Kidney epithelial cell (primary cell): Measurements from ENCODE around the gene MLEC. TPM values are rescaled to one million over a fixed set of nuclear protein-coding genes. Genes with fewer than 3 reads are reported as not detected.

ENCODE experiments used
- DNase-seq: peaks from one replicate; pipeline ENCODE4 v3.0.0-alpha.2; 2010; ENCODE audit warnings: low read depth
- H3K27me3 ChIP-seq: 2 replicates; pipeline ENCODE4 v1.6.0; 2011; ENCODE audit warnings: low read length; ENCODE audit not compliant: control insufficient read depth, insufficient read depth
- H3K36me3 ChIP-seq: 2 replicates; pipeline ENCODE4 v1.5.1; 2011; ENCODE audit warnings: low read length; ENCODE audit not compliant: control insufficient read depth, insufficient read depth
- H3K4me3 ChIP-seq: 2 replicates; pipeline ENCODE4 v1.5.1; 2011; ENCODE audit warnings: low read depth, mild to moderate bottlenecking, control low read depth, low read length
- total RNA-seq: library from RNA; depleted of rRNA; stranded (reverse); fragments of >200 nt; gene quantifications from 2 replicates; pipeline ENCODE4 v1.2.3, GENCODE V29; 2015
- TF ChIP-seq, protein P1 (sequence below): IDR thresholded peaks from 2 replicates; pipeline ENCODE4 v1.5.1; 2011; ENCODE audit warnings: mild to moderate bottlenecking, moderate library complexity, low read length, control low read depth, inconsistent platforms; ENCODE audit not compliant: insufficient read depth, poor library complexity, severe bottlenecking

Gene MLEC, protein sequence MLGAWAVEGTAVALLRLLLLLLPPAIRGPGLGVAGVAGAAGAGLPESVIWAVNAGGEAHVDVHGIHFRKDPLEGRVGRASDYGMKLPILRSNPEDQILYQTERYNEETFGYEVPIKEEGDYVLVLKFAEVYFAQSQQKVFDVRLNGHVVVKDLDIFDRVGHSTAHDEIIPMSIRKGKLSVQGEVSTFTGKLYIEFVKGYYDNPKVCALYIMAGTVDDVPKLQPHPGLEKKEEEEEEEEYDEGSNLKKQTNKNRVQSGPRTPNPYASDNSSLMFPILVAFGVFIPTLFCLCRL
- 78.0 and 82.3 TPM in 2 replicates for total RNA-seq

DNA sequence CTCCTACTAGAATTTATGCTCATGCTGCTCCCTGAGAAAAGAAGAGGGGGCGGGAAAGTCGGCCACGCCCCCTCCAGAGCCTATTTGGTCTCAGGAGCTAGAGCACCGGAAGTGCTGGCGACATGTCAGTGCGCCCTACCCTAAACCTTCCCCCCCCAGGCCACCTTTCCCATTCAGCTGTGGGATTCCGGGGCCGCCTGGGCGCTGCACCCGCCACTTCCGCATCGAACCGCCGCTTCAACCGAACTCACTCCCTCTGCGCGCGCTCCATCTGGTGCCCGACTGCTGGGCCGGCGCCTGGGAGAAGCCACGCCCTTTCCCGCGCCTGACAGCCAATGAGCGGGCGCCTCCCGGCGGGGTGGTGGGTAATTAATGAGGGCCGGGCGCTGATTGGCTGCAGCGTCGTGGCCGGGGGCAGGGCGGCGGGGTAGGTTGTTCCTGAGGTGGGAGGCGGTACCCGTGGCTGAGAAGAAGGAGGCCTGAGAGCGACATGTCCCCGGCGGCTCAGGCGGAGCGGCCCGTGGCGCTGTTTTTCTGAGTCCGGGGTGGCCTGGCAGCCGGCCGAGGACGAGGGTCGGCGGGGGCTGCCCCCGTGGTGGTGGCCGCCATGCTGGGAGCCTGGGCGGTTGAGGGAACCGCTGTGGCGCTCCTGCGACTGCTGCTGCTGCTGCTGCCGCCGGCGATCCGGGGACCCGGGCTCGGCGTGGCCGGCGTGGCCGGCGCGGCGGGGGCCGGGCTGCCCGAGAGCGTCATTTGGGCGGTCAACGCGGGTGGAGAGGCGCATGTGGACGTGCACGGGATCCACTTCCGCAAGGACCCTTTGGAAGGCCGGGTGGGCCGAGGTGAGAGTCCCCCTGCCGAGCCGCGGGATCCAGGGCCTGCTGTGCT lies at the start of gene MLEC:
TSS of gene MLEC (plus strand) at position 460 of the 888 bp plus-strand sequence. CDS start at position 608, 148 bp downstream.
- peak; percentile 67 for DNase-seq
- TF ChIP-seq, protein P1, sequence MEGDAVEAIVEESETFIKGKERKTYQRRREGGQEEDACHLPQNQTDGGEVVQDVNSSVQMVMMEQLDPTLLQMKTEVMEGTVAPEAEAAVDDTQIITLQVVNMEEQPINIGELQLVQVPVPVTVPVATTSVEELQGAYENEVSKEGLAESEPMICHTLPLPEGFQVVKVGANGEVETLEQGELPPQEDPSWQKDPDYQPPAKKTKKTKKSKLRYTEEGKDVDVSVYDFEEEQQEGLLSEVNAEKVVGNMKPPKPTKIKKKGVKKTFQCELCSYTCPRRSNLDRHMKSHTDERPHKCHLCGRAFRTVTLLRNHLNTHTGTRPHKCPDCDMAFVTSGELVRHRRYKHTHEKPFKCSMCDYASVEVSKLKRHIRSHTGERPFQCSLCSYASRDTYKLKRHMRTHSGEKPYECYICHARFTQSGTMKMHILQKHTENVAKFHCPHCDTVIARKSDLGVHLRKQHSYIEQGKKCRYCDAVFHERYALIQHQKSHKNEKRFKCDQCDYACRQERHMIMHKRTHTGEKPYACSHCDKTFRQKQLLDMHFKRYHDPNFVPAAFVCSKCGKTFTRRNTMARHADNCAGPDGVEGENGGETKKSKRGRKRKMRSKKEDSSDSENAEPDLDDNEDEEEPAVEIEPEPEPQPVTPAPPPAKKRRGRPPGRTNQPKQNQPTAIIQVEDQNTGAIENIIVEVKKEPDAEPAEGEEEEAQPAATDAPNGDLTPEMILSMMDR, result peak; percentile 28
- H3K36me3 ChIP-seq, result no peaks in the 10 kb centered on the region
- no peaks in the 10 kb centered on the region for H3K27me3 ChIP-seq
- peak within 1 kb of the TSS; percentile 85 for H3K4me3 ChIP-seq

DNA sequence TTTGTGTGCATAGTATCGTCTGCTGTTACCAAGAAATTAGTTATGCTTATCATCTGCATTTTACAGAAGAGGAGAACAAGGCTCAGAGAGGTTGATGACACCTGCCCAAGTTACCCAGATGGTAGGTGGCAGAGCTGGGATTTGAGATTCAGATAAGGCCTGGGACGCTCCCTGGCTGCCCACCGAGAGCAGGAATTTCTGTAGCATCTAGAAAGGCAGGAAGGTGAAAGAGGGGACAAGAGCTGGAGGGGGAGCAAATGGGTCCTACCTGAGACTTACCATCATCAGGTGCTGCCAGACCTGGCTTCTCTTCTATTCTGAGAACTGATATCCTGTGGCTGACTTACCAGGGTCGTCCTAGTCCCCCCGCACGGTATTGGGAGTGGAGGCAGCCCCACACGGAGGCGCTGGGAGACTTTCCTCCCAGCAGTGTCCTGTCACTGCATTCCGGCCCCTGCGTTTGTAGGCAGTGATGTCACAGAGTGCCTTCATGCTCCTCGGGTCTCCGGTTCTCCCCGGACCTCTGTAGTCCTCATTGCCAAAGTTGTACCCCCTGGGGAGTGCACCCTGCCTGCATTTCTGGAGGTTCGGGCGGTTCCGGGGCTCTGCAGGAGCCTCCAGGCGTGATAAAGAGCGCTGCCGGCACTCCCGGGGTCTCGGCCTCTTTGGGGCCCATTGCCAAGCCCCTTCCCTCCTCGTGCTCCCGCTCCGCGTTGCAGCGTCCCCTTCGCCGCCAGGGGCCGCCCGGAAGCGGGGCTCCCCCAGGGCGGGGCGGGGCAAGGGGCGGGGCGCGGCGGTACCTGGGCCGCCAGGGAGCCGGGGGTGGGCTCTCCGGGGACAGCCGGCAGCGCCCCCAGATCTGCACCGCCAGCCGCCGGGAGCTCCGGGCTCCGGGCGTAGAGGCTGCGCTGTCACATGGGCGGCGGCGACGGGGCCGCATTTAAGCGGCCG lies 46.9 kb upstream of the MLEC start, which contains the start of gene CABP1:
TSS of gene CABP1 (plus strand) at position 856 of the 951 bp plus-strand sequence. CDS start at position 916, 60 bp downstream.
- TF ChIP-seq, protein P1, result peak; percentile 28
- no peak for DNase-seq
- Histone ChIP-seq H3K4me3 (peak within 1 kb of the TSS; percentile 24), H3K27me3 (peaks cover 36% of the 10 kb centered on the region), H3K36me3 (no peaks in the 10 kb centered on the region)

DNA sequence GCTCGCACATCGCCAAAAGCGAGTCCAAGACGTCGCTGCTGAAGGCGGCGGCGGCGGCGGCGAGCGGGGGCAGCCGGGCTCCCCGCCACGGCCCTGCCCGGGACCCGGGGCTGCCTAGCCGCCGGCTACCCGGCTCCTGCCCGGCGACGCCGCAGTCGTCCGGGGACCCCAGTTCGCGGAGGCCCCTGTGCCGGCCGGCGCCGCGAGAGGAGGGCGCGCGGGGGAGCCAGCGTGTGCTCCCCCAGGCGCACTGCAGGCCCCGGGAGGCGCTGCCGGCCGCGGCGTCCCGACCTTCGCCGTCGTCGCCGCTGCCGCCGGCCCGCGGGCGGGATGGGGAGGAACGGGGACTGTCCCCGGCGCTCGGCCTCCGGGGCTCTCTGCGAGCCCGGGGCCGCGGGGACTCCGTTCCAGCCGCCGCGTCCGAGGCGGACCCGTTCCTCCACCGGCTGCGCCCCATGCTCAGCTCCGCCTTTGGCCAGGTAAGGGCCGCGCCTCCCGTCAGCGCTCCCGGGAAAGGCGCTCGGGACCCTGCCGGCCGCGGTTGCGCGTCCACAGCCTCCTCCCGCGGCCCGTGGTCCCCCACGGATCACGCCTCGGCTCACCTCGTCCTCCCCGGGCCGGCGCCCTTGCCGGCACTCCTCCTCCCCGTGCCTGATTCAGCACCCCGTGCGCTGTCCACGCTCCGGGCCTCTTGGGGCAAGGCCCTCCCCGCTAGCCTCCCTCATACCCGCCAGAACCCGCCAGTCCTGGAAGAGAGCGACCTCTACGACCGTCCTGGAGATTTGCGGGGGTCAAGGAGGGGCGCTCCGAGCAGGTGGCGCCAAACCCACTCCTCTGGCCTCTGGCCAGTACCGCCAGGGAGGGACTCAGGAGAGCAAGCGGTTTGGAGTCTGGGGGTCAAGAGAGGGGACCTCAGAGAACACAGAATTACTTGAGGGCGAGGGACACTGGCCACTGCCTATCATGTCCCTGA lies 45.8 kb upstream of the MLEC start:
- Histone ChIP-seq H3K36me3 (no peaks in the 10 kb centered on the region), H3K27me3 (peaks cover 41% of the 10 kb centered on the region), H3K4me3 (peak overlapping the region; percentile 24)
- no peak for DNase-seq
- TF ChIP-seq, protein P1, result no peak

DNA sequence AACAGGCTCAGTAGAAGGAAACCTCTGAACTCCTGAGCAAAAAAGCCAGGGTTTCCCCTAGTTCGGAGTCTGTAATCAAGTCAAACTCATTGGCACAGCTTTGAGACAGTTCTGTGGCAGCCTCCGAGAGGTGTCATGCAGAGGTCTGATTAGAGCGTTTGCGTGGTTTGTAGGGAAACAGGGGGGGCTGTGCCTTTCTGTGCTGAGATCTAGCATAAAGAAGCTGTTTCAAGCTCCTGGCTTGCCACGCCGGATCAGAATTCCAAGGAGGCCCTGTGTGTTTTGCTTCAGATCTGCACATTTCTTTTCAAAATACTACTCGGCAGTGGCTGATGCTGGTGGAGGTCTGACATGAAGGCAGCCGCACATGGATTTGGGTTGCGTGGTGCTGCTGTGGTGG lies 44.8 kb upstream of the MLEC start:
- DNase-seq, result no peak
- H3K4me3 ChIP-seq, result no peak overlapping the region
- TF ChIP-seq, protein P1, result no peak
- peaks cover 42% of the 10 kb centered on the region for H3K27me3 ChIP-seq
- H3K36me3 ChIP-seq, result no peaks in the 10 kb centered on the region
